Activated CD4-positive, alpha-beta T cell treated with anti-CD3 and anti-CD28 coated beads for 36 hours (primary cell): Measurements from ENCODE around the gene DNPEP. TPM values are rescaled to one million over a fixed set of nuclear protein-coding genes. Genes with fewer than 3 reads are reported as not detected.

Experiments
- ATAC-seq: fragments of 200-7000 bp; cut with Tn5 transposase; one replicate; pipeline ENCODE4 v1.10.0; 2021; ENCODE audit warnings: mild to moderate bottlenecking, moderate library complexity
- CTCF ChIA-PET: fragments of 350-600 bp; sonication (Branson Sonifier 250); formaldehyde crosslinking; loops from one replicate; lab custom pipeline; 2021; ENCODE audit warnings: antibody characterized with exemption; lab: Charles Lee
- POLR2A ChIA-PET: fragments of 350-600 bp; sonication (Branson Sonifier 250); formaldehyde crosslinking; loops from one replicate; lab custom pipeline; 2021; ENCODE audit warnings: antibody characterized with exemption, inconsistent platforms; lab: Charles Lee
- DNase-seq: peaks from one replicate; pipeline ENCODE4 v3.0.0-alpha.2; 2020
- H3K27ac Mint-ChIP-seq: one replicate; pipeline ENCODE4 v1.8.0; 2021; ENCODE audit warnings: mixed read lengths
- H3K27me3 Mint-ChIP-seq: one replicate; pipeline ENCODE4 v1.8.0; 2021; ENCODE audit warnings: mixed read lengths
- H3K36me3 Mint-ChIP-seq: one replicate; pipeline ENCODE4 v1.8.0; 2021; ENCODE audit warnings: low read depth, mixed read lengths
- H3K4me1 Mint-ChIP-seq: one replicate; pipeline ENCODE4 v1.8.0; 2021; ENCODE audit warnings: mixed read lengths
- H3K4me3 Mint-ChIP-seq: one replicate; pipeline ENCODE4 v1.8.0; 2021; ENCODE audit warnings: mild to moderate bottlenecking, moderate library complexity, mixed read lengths
- H3K9me3 Mint-ChIP-seq: one replicate; pipeline ENCODE4 v1.8.0; 2021; ENCODE audit warnings: low read depth, mixed read lengths
- intact Hi-C, 2 experiments: fragments of 100-400 bp; cut with DNase I in 1 of 2; cut with micrococcal nuclease in 1 of 2; formaldehyde crosslinking; loops; one replicate each; pipeline versions ENCODE4 v1.14.2 to v1.15.1; 2022 to 2024; cut with DNase I, micrococcal nuclease
- total RNA-seq, 2 experiments: library from RNA; stranded (reverse); gene quantifications; one replicate each; pipeline ENCODE4 v1.2.3, GENCODE V29; 2021

Gene DNPEP
- total RNA-seq, 2 experiments from 2014 or later = 81.0 to 93.1 TPM

DNA sequence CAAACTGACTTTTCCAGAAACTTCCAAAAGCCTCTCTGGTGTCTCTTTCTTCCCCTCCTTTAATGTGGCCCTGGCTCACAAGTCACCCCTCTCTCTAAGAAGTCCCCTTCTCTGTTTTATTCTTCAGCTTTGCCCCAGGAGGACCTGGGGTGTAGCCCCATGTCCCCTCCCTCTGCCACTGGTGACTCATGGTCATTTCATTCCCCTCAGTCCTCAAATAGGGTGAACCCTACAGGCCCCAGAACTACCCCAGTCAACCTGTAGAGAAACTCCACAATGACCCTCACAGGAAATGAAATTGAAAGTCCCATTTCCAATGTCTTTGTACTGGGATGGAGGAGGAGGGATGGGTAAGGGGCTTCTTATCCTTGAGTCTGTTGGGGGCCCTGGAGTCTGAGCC lies 40.8 kb upstream of the DNPEP start:
- ChIA-PET CTCF (interaction anchor here (0.6 to 1.3 kb wide), 5 partner anchors 9 to 54 kb away, joined by 3 to 5 read pairs (median 3); no protein-coding TSS in a partner anchor), POLR2A (no interaction called here)
- no peaks in the 10 kb centered on the region for H3K36me3 Mint-ChIP-seq
- no peak for ATAC-seq
- no peak overlapping the region for H3K27ac Mint-ChIP-seq
- no peaks in the 10 kb centered on the region for H3K4me1 Mint-ChIP-seq
- H3K9me3 Mint-ChIP-seq = no peaks in the 10 kb centered on the region
- no peak overlapping the region for H3K4me3 Mint-ChIP-seq
- H3K27me3 Mint-ChIP-seq = peaks cover 9% of the 10 kb centered on the region
- no peak for DNase-seq
- intact Hi-C loops = no loop called here

DNA sequence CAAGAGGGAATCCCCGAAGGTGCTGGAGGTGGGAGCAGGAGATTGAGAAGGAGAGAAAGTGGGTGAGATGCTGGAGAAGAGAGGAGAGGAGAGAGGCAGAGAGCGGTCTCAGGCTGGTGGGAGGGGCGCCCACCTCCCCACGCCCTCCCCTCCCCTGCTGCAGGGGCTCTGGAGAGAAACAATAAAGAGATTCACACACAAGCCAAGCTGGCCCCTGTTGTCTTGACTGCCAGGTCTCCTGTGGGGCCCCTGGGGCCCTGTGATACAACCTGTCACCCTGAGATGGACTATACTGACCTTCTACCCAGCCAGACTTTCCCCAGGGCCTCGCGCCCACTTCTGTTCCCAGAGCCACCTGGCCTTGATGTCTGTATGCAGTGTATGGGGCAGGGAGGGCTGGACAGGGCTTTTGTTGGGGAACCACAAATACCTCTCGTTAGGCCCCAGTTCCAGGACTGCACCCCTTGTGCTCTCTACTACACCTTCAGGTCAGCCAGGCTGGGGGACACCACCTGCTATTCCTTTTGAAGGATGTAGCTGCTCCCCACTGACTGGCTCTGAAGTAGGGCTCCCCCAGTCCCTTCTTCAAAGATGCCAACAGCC lies 38.9 kb upstream of the DNPEP start:
- ATAC-seq (no peak), DNase-seq (no peak)
- ChIA-PET CTCF (interaction anchor here (0.6 to 1.0 kb wide), 2 partner anchors 50 to 103 kb away, joined by 3 read pairs; no protein-coding TSS in a partner anchor), POLR2A (no interaction called here)
- Mint-ChIP-seq H3K9me3 (no peaks in the 10 kb centered on the region), H3K27ac (no peak overlapping the region), H3K4me1 (no peaks in the 10 kb centered on the region), H3K27me3 (peaks cover 7% of the 10 kb centered on the region), H3K36me3 (no peaks in the 10 kb centered on the region), H3K4me3 (no peak overlapping the region)
- intact Hi-C loops = no loop called here

DNA sequence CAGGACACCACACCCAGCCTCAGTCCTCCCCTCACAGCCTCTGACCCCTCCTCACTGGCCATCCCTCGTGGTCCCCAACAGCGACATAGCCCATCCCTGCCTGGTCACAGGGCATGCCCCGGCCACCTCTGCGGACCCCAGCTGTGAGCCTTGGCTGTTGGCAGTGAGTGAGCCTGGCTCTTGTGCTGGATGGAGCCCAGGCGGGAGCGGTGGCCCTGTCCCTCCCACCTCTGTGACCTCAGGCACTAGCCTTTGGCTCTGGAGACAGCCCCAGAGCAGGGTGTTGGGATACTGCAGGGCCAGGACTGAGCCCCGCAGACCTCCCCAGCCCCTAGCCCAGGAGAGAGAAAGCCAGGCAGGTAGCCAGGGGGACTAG lies 38.3 kb upstream of the DNPEP start:
- H3K27ac Mint-ChIP-seq = no peak overlapping the region
- H3K27me3 Mint-ChIP-seq = peaks cover 7% of the 10 kb centered on the region
- H3K4me3 Mint-ChIP-seq = no peak overlapping the region
- no peaks in the 10 kb centered on the region for H3K4me1 Mint-ChIP-seq
- no peaks in the 10 kb centered on the region for H3K9me3 Mint-ChIP-seq
- ChIA-PET POLR2A (no interaction called here), CTCF (no interaction called here)
- no peak for ATAC-seq
- no peaks in the 10 kb centered on the region for H3K36me3 Mint-ChIP-seq
- DNase-seq = no peak
- intact Hi-C loops = no loop called here

DNA sequence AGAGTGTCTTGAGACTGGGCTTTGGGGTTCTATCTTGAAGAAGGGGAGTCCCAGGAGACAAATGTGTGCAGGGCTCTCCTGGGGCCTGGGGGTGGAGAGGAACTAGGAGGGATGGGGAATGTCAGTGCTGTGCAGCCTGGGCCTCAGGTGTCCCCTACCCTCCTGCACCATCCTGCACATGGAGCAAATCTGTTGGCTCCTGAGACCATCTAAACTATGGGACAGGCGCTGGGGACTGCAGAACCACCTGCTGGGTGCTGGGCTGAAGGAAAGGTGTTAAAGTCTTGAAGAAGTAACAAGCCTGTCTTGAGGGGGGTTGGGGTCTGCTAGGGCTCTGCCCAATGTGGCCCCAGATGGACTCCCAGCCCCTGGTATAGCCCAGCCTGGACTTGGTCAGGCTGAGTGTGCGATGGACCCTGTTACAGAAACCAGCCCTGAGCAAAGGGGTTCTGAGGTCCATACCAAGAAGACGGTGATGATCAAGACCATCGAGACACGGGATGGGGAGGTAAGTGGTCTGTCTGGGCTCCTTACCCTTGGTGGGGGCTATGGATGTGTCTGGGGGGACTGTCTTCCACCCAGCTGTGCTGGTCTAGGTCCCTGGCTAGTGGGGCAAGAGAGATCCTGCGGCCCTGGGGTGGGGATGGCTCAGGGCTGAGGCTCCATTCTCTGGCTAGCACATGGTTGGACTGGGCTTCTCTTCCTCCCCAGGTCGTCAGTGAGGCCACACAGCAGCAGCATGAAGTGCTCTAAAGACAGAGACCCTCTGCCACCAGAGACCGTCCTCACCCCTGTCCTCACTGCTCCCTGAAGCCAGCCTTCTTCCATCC lies 37.7 kb upstream of the DNPEP start:
- no peaks in the 10 kb centered on the region for H3K4me1 Mint-ChIP-seq
- ChIA-PET CTCF (interaction anchor here (0.6 kb wide), 1 partner anchor 50 kb away, joined by 3 read pairs; no protein-coding TSS in a partner anchor), POLR2A (no interaction called here)
- no peaks in the 10 kb centered on the region for H3K9me3 Mint-ChIP-seq
- no peak overlapping the region for H3K27ac Mint-ChIP-seq
- intact Hi-C loops = no loop called here
- ATAC-seq = no peak
- no peak for DNase-seq
- peaks cover 10% of the 10 kb centered on the region for H3K27me3 Mint-ChIP-seq
- H3K4me3 Mint-ChIP-seq = no peak overlapping the region
- H3K36me3 Mint-ChIP-seq = no peaks in the 10 kb centered on the region

DNA sequence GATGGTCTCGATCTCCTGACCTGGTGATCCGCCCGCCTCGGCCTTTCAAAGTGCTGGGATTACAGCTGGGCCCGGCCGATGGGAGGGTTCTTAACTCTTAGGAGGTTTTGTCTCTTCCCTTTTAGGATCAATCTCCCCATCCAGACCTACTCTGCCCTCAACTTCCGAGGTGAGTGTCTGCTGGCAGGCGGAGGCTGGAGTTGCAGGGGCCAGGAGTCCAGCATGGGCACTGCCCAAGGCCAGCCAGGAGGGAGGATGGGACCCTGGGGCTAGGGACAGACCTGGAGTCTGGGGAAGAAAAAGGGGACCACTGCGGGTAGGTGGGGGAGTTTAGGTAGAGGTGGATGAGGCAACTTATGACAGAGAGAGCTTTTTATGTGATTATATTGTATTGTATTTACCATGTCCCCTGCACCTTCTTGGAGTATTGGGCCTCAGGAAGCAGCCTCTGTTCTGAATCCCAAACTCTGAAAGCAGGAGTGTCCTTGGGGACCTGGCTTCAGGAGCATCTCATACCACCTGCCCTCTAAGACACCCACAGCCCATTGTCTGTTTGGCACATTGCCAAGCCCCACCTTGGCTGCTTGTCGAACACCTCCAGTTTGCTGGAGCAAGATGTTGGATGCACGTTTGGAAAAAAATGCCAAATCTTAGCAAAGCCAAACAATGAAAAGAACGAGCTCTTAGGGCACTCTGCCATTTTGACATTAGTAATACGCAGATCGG lies 36.1 kb upstream of the DNPEP start:
- peaks cover 20% of the 10 kb centered on the region for H3K27me3 Mint-ChIP-seq
- DNase-seq (no peak), ATAC-seq (no peak)
- H3K4me3 Mint-ChIP-seq = no peak overlapping the region
- no peaks in the 10 kb centered on the region for H3K4me1 Mint-ChIP-seq
- CTCF ChIA-PET = interaction anchor here (0.5 to 0.7 kb wide), 4 partner anchors 11 to 788 kb away, joined by 3 to 4 read pairs (median 3); partner anchors contain the start of gene SPEG
- POLR2A ChIA-PET = no interaction called here
- intact Hi-C loops = no loop called here
- H3K9me3 Mint-ChIP-seq = no peaks in the 10 kb centered on the region
- H3K27ac Mint-ChIP-seq = no peak overlapping the region
- no peaks in the 10 kb centered on the region for H3K36me3 Mint-ChIP-seq

DNA sequence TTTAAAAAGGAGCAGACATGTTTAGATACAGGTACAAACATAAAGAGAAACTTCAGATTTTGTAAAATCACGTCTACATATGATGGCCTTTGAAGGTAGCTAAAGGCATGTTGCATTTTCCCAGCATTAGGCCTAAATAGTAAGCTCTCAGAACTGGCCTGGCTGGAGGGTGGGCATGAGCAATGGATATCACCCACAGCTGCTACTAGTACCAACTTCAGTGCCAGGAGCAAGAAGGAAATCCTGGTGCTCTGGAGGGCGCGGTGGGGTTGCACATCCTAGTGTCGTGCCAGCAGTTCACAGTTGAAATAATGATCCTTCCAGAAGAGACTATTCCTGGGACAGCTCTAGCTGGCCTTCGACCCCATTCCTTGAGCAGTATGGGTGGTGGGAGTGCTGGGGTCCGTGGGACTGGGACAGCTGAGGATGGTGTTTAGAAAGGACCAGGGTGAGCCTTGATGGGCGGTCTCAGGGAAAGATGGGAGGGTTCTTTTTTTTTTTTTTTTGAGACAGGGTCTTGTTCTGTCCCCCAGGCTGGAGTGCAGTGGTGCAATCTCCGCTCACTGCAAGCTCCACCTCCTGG lies 35.3 kb upstream of the DNPEP start:
- ATAC-seq = no peak
- no peaks in the 10 kb centered on the region for H3K9me3 Mint-ChIP-seq

DNA sequence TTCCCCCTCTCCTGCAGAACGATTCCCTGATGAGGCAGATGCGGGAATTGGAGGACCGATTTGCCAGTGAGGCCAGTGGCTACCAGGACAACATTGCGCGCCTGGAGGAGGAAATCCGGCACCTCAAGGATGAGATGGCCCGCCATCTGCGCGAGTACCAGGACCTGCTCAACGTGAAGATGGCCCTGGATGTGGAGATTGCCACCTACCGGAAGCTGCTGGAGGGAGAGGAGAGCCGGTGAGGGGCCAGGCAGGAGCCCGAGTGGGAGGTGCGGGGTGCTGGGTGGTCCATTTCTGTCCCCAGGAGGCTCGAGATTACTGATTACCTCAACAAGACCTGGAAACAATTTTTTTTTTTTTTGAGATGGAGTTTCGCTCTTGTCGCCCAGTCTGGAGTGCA lies 33.6 kb upstream of the DNPEP start:
- H3K4me3 Mint-ChIP-seq = no peak overlapping the region
- H3K36me3 Mint-ChIP-seq = no peaks in the 10 kb centered on the region
- H3K4me1 Mint-ChIP-seq = no peaks in the 10 kb centered on the region
- POLR2A ChIA-PET = no interaction called here
- intact Hi-C loops = no loop called here
- no peak for DNase-seq
- H3K27me3 Mint-ChIP-seq = peaks cover 20% of the 10 kb centered on the region
- ATAC-seq = no peak
- H3K9me3 Mint-ChIP-seq = no peaks in the 10 kb centered on the region
- CTCF ChIA-PET = interaction anchor here (0.7 kb wide), 1 partner anchor 130 kb away, joined by 4 read pairs; no protein-coding TSS in a partner anchor
- no peak overlapping the region for H3K27ac Mint-ChIP-seq

More for the DNA sequence above, 35.3 kb upstream of the DNPEP start:
- ChIA-PET POLR2A (no interaction called here), CTCF (interaction anchor here (0.7 to 1.1 kb wide), 3 partner anchors 12 to 107 kb away, joined by 3 to 5 read pairs (median 4); partner anchors contain the start of gene SPEG)
- intact Hi-C loops = no loop called here
- peaks cover 20% of the 10 kb centered on the region for H3K27me3 Mint-ChIP-seq
- no peak overlapping the region for H3K4me3 Mint-ChIP-seq
- DNase-seq = no peak
- no peaks in the 10 kb centered on the region for H3K36me3 Mint-ChIP-seq
- no peak overlapping the region for H3K27ac Mint-ChIP-seq
- no peaks in the 10 kb centered on the region for H3K4me1 Mint-ChIP-seq

DNA sequence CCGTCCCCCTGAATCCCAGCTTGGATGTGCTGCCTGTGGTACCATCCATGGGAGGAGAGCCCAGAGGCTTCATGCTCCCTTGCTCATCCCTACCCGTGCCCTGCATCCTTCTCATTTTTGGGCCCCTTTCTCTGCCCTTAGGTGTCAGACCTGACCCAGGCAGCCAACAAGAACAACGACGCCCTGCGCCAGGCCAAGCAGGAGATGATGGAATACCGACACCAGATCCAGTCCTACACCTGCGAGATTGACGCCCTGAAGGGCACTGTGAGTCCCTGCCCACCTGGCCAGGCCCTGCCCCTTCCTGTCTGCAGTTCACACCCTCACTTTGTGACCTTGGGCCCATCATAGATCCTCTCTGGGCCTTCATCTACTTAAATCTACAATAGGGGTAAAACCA lies 33.0 kb upstream of the DNPEP start:
- H3K36me3 Mint-ChIP-seq = no peaks in the 10 kb centered on the region
- ATAC-seq = no peak
- H3K27me3 Mint-ChIP-seq = peaks cover 17% of the 10 kb centered on the region
- H3K27ac Mint-ChIP-seq = no peak overlapping the region
- intact Hi-C loops = no loop called here
- ChIA-PET POLR2A (no interaction called here), CTCF (interaction anchor here (1.0 to 2.4 kb wide), 2 partner anchors 17 to 95 kb away, joined by 4 to 9 read pairs; no protein-coding TSS in a partner anchor)
- no peaks in the 10 kb centered on the region for H3K4me1 Mint-ChIP-seq
- H3K4me3 Mint-ChIP-seq = no peak overlapping the region
- no peak for DNase-seq
- no peaks in the 10 kb centered on the region for H3K9me3 Mint-ChIP-seq

DNA sequence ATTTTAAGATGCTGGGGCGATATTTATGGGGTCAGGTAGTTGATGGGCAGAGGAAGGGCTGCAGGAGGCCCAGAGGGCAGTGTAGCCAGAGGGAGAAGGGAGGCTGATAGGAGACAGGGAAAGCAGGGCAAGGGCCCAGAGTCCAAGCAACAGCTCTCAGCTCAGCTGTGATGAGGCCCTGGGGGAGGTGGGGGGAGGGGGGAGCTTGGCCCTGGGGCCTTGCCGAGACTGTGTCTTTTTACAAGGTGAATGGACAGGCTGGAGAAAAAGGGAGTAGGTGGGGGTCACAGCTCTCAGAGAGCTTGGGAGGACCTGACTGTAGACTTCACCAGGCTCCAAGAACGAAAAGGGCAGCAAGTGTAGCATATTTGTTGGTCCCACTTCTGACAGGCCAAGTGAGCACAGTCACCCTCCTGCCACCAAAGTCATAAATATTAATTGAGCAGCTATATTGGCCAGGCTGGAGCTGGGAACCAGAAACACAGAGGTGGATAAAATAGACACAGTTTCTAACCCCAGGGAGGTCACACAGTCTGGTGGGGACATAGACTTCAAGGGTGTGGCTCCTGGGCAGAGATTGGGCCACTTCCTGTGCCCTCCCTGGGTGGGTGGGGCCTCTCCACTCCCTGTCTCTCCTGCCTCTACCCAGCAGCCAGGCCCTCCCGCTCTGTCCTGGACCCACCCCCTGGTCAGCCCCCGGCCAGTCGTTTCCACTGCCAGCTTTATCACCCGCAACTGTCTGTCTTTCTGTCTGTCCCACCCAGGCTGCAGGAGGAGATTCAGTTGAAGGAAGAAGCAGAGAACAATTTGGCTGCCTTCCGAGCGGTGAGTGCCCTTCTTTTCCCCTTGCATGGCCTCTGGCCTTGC lies 31.9 kb upstream of the DNPEP start:
- intact Hi-C loops = no loop called here
- Mint-ChIP-seq H3K36me3 (no peaks in the 10 kb centered on the region), H3K4me1 (no peaks in the 10 kb centered on the region), H3K9me3 (no peaks in the 10 kb centered on the region), H3K4me3 (no peak overlapping the region), H3K27ac (no peak overlapping the region), H3K27me3 (peaks cover 17% of the 10 kb centered on the region)
- DNase-seq (no peak), ATAC-seq (no peak)
- ChIA-PET CTCF (interaction anchor here (0.5 to 2.4 kb wide), 5 partner anchors 8 to 265 kb away, joined by 3 to 9 read pairs (median 3); no protein-coding TSS in a partner anchor), POLR2A (no interaction called here)

DNA sequence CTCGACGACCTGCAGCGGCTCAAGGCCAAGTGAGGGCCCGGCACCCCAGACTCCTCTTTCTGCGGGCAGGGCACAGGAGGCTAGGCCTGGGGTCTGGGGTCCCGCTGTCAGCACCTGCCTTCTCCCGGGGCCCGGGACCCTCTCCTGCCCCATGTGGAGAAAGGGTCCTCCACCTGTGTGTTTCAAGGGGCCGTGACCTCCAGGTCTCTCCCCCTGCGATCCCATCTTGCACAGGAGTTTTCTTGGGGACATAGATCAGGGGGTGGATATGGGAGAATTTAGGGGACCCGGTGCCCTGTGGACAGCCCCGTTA lies 31.3 kb upstream of the DNPEP start:
- Mint-ChIP-seq H3K36me3 (no peaks in the 10 kb centered on the region), H3K27me3 (peaks cover 17% of the 10 kb centered on the region), H3K4me1 (no peaks in the 10 kb centered on the region), H3K9me3 (no peaks in the 10 kb centered on the region), H3K27ac (no peak overlapping the region), H3K4me3 (no peak overlapping the region)
- POLR2A ChIA-PET = no interaction called here
- CTCF ChIA-PET = interaction anchor here (0.5 to 2.4 kb wide), 4 partner anchors 15 to 266 kb away, joined by 3 to 9 read pairs (median 3); no protein-coding TSS in a partner anchor
- intact Hi-C loops = no loop called here
- DNase-seq = no peak
- ATAC-seq = no peak
